ENCODE measurements around the gene REV1.
"Not testable (repeated sequence)": the region's sequence is repeated elsewhere in the genome, so short reads cannot be mapped to it uniquely, and the experiment has no call there.

The REV1 gene

DNA sequence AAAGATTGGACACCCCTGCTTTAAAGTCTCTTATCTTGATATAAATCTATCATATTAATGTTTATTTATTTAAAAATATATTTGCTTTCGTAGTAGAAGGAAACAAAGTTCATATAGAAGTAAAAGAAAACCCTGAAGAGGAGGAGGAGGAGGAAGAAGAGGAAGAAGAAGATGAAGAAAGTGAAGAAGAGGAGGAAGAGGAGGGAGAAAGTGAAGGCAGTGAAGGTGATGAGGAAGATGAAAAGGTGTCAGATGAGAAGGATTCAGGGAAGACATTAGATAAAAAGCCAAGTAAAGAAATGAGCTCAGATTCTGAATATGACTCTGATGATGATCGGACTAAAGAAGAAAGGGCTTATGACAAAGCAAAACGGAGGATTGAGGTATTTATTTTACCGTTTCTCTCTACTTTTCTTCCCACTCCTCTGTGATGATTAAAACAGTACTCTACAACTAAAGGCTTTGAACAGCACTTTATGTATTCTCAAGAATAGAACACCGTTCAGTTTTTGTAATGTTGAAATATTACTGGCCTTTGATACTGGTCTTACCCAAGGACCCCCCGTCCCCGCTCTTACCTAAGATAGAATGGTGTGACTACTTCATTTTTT, 113.5 kb downstream of the REV1 start:
- H3K9ac ChIP-seq (ENCODE audit: low read depth, low read length): no peak overlapping the region
- H3K79me2 ChIP-seq (ENCODE audit: insufficient read depth, low read length): no peaks in the 10 kb centered on the region
- no peaks in the 10 kb centered on the region for H3K27me3 ChIP-seq (ENCODE audit: insufficient read depth, low read length, poor library complexity)
- no peak for ATAC-seq (ENCODE audit: insufficient read depth, low read depth)
- no peak overlapping the region for H3K4me2 ChIP-seq (ENCODE audit: insufficient read depth, low read length)
- no peaks in the 10 kb centered on the region for H4K20me1 ChIP-seq (ENCODE audit: insufficient read depth, low read length)
- H3K4me3 ChIP-seq (ENCODE audit: low read depth in 1 of 2, low read length in 2 of 2): no peak overlapping the region
- no peak overlapping the region for H3K27ac ChIP-seq (ENCODE audit: low read length)
- H3K36me3 ChIP-seq (ENCODE audit: insufficient read depth, low read length): peaks cover 96% of the 10 kb centered on the region
- no peak overlapping the region for H2AFZ ChIP-seq (ENCODE audit: low read depth, low read length)
- DNase-seq: no peak
- peaks cover 4% of the 10 kb centered on the region for H3K9me3 ChIP-seq (ENCODE audit: insufficient read depth, low read length, severe bottlenecking)
- TF ChIP-seq, protein P1, sequence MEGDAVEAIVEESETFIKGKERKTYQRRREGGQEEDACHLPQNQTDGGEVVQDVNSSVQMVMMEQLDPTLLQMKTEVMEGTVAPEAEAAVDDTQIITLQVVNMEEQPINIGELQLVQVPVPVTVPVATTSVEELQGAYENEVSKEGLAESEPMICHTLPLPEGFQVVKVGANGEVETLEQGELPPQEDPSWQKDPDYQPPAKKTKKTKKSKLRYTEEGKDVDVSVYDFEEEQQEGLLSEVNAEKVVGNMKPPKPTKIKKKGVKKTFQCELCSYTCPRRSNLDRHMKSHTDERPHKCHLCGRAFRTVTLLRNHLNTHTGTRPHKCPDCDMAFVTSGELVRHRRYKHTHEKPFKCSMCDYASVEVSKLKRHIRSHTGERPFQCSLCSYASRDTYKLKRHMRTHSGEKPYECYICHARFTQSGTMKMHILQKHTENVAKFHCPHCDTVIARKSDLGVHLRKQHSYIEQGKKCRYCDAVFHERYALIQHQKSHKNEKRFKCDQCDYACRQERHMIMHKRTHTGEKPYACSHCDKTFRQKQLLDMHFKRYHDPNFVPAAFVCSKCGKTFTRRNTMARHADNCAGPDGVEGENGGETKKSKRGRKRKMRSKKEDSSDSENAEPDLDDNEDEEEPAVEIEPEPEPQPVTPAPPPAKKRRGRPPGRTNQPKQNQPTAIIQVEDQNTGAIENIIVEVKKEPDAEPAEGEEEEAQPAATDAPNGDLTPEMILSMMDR (IDR thresholded peaks at IDR 0.05; ENCODE audit: borderline replicate concordance, extremely low read depth, low read length, poor library complexity, severe bottlenecking): no peak
- no peak for TF ChIP-seq EZH2 (IDR thresholded peaks at IDR 0.05; ENCODE audit: borderline replicate concordance, low read depth, low read length, severe bottlenecking)
- no peaks in the 10 kb centered on the region for H3K4me1 ChIP-seq (ENCODE audit: insufficient read depth, low read length)

DNA sequence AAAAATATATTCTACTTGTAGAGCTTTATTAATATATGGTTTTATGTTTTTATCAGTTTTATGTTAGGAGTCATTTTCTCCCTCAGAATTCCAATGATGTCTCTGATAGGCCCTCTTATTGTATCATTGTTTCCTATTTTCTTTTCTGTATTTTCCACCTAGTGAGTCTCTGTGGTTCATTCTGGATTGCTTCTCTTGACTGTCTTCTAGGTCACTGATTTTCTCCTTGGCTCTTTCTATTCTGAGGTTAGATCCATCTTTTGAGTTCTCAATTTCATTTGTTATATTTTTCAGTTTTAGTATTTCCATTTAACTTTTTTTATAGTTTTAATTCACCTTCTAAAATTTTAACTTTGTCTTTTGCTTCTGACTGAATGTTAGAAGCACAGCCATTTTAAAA, 115.1 kb downstream of the REV1 start:
- ATAC-seq (ENCODE audit: insufficient read depth, low read depth) (no peak), DNase-seq (no peak)
- no peak overlapping the region for H3K9ac ChIP-seq (ENCODE audit: low read depth, low read length)
- peaks cover 90% of the 10 kb centered on the region for H3K36me3 ChIP-seq (ENCODE audit: insufficient read depth, low read length)
- H2AFZ ChIP-seq (ENCODE audit: low read depth, low read length): no peak overlapping the region
- no peaks in the 10 kb centered on the region for H3K27me3 ChIP-seq (ENCODE audit: insufficient read depth, low read length, poor library complexity)
- H4K20me1 ChIP-seq (ENCODE audit: insufficient read depth, low read length): no peaks in the 10 kb centered on the region
- H3K4me1 ChIP-seq (ENCODE audit: insufficient read depth, low read length): no peaks in the 10 kb centered on the region
- peaks cover 4% of the 10 kb centered on the region for H3K9me3 ChIP-seq (ENCODE audit: insufficient read depth, low read length, severe bottlenecking)
- no peaks in the 10 kb centered on the region for H3K79me2 ChIP-seq (ENCODE audit: insufficient read depth, low read length)
- no peak overlapping the region for H3K4me2 ChIP-seq (ENCODE audit: insufficient read depth, low read length)
- TF ChIP-seq EZH2 (IDR thresholded peaks at IDR 0.05; ENCODE audit: borderline replicate concordance, low read depth, low read length, severe bottlenecking): no peak
- TF ChIP-seq, protein P1 (IDR thresholded peaks at IDR 0.05; ENCODE audit: borderline replicate concordance, extremely low read depth, low read length, poor library complexity, severe bottlenecking): no peak
- no peak overlapping the region for H3K4me3 ChIP-seq (ENCODE audit: low read depth in 1 of 2, low read length in 2 of 2)
- H3K27ac ChIP-seq (ENCODE audit: low read length): no peak overlapping the region

DNA sequence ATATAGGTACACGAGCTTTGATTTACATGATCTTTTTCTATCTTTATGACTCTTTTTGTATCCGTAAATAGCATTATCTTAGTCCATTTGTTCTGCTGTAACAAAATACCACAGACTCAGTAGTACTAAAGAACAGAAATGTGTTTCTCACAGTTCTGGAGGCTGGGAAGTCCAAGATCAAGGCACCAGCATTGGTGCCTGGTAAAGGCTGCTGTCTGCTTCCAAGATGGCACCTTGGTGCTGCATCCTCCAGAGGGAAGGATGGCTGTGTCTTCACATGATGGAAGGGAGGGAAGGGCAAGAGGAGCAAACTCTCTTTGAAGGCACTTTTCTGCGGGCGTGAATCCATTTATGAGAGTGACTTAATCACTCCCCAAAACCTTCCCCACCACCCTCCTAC, 116.7 kb downstream of the REV1 start:
- DNase-seq (no peak), ATAC-seq (ENCODE audit: insufficient read depth, low read depth) (no peak)
- H3K4me1 ChIP-seq (ENCODE audit: insufficient read depth, low read length): no peaks in the 10 kb centered on the region
- H3K4me3 ChIP-seq (ENCODE audit: low read depth in 1 of 2, low read length in 2 of 2): no peak overlapping the region
- no peak overlapping the region for H3K4me2 ChIP-seq (ENCODE audit: insufficient read depth, low read length)
- no peak overlapping the region for H2AFZ ChIP-seq (ENCODE audit: low read depth, low read length)
- peaks cover 89% of the 10 kb centered on the region for H3K36me3 ChIP-seq (ENCODE audit: insufficient read depth, low read length)
- H3K27ac ChIP-seq (ENCODE audit: low read length): no peak overlapping the region
- no peaks in the 10 kb centered on the region for H4K20me1 ChIP-seq (ENCODE audit: insufficient read depth, low read length)
- no peaks in the 10 kb centered on the region for H3K79me2 ChIP-seq (ENCODE audit: insufficient read depth, low read length)
- H3K27me3 ChIP-seq (ENCODE audit: insufficient read depth, low read length, poor library complexity): no peaks in the 10 kb centered on the region
- H3K9ac ChIP-seq (ENCODE audit: low read depth, low read length): no peak overlapping the region
- no peak for TF ChIP-seq EZH2 (IDR thresholded peaks at IDR 0.05; ENCODE audit: borderline replicate concordance, low read depth, low read length, severe bottlenecking)
- TF ChIP-seq, protein P1 (IDR thresholded peaks at IDR 0.05; ENCODE audit: borderline replicate concordance, extremely low read depth, low read length, poor library complexity, severe bottlenecking): no peak
- H3K9me3 ChIP-seq (ENCODE audit: insufficient read depth, low read length, severe bottlenecking): peaks cover 4% of the 10 kb centered on the region

DNA sequence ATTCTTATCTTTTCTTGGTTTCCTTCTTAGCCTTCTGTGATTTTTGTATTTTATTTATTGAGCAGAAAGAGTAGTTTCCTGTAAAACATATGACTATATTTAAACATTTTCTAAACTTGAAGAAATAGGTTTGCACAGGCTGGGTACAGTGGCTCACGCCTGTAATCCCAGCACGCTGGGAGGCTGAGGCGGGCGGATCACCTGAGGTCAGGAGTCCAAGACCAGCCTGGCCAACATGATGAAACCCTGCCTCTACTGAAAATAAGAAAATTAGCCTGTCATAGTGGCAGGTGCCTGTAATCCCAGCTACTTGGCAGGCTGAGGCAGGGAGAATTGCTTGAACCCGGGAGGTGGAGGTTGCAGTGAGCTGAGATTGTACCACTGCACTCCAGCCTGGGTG, 121.0 kb downstream of the REV1 start:
- not testable (repeated sequence) for H3K27me3 ChIP-seq (ENCODE audit: insufficient read depth, low read length, poor library complexity); ATAC-seq (ENCODE audit: insufficient read depth, low read depth); H2AFZ ChIP-seq (ENCODE audit: low read depth, low read length); H3K4me1 ChIP-seq (ENCODE audit: insufficient read depth, low read length); H3K27ac ChIP-seq (ENCODE audit: low read length); H4K20me1 ChIP-seq (ENCODE audit: insufficient read depth, low read length); H3K4me3 ChIP-seq (ENCODE audit: low read depth in 1 of 2, low read length in 2 of 2); DNase-seq; H3K9me3 ChIP-seq (ENCODE audit: insufficient read depth, low read length, severe bottlenecking); H3K9ac ChIP-seq (ENCODE audit: low read depth, low read length); H3K79me2 ChIP-seq (ENCODE audit: insufficient read depth, low read length); H3K4me2 ChIP-seq (ENCODE audit: insufficient read depth, low read length)
- peaks cover 90% of the 10 kb centered on the region for H3K36me3 ChIP-seq (ENCODE audit: insufficient read depth, low read length)
